Lower lobe of right lung (tissue), 2 donors: ENCODE measurements around the gene NCKAP5. TPM values are rescaled to one million over a fixed set of nuclear protein-coding genes. Genes with fewer than 3 reads are reported as not detected.

ENCODE experiments used
- ATAC-seq, 2 donors: fragments of 200-7000 bp; cut with Tn5 transposase; one replicate each; pipeline ENCODE4 v1.9.1; 2020 to 2022; ENCODE audit warnings: mild to moderate bottlenecking in 2 of 2, moderate library complexity in 2 of 2
- DNase-seq: peaks from one replicate; pipeline ENCODE4 v3.0.0-alpha.2; 2020
- H3K27ac ChIP-seq: fragments of 200-600 bp; one replicate; pipeline ENCODE4 v1.8.0; 2022
- H3K27me3 ChIP-seq: fragments of 200-600 bp; one replicate; pipeline ENCODE4 v1.8.0; 2022; ENCODE audit warnings: low read depth
- H3K36me3 ChIP-seq: fragments of 200-600 bp; one replicate; pipeline ENCODE4 v1.8.0; 2022; ENCODE audit warnings: mild to moderate bottlenecking
- H3K4me1 ChIP-seq: fragments of 200-600 bp; one replicate; pipeline ENCODE4 v1.8.0; 2022
- H3K4me3 ChIP-seq: fragments of 200-600 bp; one replicate; pipeline ENCODE4 v1.8.0; 2022; ENCODE audit warnings: mild to moderate bottlenecking
- H3K9me3 ChIP-seq: fragments of 200-600 bp; one replicate; pipeline ENCODE4 v1.8.0; 2022
- intact Hi-C: fragments of 100-400 bp; cut with DNase I; formaldehyde crosslinking; loops from one replicate; pipeline ENCODE4 v1.11.0; 2022
- total RNA-seq: library from RNA; stranded (reverse); fragmentation: NEBNext Ultra II Directional; extraction: Animal tissue kit (Norgen Biotek cat#: 25700); gene quantifications from one replicate; pipeline ENCODE4 v1.2.1, GENCODE V29; 2021
- TF ChIP-seq, protein P1 (sequence below): fragments of 200-600 bp; IDR thresholded peaks from one replicate; pipeline ENCODE4 v1.8.0; 2022; ENCODE audit warnings: antibody characterized with exemption, mild to moderate bottlenecking
- donor health status: DM: no; HTN: yes; CAD: no; lungs with severe emphysema.

The NCKAP5 gene
- total RNA-seq, 1 donor from 2014 or later = 34.6 TPM

DNA sequence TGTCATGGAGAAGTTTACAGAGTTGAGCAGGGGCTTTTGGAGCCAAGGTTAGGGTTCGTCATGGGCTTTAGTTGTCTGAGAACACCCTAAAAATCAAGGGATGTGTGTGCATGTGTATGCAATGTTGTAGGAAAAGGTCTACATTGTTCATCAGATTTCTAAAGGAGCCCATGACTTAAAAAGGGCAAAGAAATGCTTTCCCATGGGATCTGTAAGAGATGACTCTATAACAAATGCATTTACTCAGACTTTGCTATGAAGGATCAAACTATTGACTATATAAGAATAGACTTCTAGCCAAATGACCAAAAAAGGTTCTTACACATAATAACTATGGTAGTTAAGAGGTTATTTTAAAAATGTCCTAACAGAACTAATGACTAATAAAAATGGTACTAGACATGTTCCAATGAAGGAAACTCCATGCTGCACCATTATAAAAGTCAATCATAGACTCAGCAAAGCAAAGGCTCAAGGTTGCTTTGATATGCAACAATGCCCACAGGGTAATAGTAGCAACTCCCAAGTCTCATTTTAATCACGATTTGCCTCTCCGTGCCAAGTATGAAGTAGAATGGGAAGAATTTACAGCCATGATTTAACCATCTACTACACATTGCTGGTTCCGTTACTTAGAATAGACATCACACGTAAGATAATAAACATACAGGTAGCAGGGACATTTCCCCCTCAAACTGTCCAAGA is 158.5 kb downstream of the NCKAP5 start:
- TF ChIP-seq, protein P1, sequence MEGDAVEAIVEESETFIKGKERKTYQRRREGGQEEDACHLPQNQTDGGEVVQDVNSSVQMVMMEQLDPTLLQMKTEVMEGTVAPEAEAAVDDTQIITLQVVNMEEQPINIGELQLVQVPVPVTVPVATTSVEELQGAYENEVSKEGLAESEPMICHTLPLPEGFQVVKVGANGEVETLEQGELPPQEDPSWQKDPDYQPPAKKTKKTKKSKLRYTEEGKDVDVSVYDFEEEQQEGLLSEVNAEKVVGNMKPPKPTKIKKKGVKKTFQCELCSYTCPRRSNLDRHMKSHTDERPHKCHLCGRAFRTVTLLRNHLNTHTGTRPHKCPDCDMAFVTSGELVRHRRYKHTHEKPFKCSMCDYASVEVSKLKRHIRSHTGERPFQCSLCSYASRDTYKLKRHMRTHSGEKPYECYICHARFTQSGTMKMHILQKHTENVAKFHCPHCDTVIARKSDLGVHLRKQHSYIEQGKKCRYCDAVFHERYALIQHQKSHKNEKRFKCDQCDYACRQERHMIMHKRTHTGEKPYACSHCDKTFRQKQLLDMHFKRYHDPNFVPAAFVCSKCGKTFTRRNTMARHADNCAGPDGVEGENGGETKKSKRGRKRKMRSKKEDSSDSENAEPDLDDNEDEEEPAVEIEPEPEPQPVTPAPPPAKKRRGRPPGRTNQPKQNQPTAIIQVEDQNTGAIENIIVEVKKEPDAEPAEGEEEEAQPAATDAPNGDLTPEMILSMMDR = no peak
- Histone ChIP-seq H3K9me3 (no peaks in the 10 kb centered on the region), H3K27ac (no peak overlapping the region), H3K27me3 (no peaks in the 10 kb centered on the region), H3K4me1 (peaks cover 7% of the 10 kb centered on the region), H3K36me3 (no peaks in the 10 kb centered on the region), H3K4me3 (no peak overlapping the region)
- DNase-seq (no peak), ATAC-seq (no peak)
- intact Hi-C loops = no loop called here

DNA sequence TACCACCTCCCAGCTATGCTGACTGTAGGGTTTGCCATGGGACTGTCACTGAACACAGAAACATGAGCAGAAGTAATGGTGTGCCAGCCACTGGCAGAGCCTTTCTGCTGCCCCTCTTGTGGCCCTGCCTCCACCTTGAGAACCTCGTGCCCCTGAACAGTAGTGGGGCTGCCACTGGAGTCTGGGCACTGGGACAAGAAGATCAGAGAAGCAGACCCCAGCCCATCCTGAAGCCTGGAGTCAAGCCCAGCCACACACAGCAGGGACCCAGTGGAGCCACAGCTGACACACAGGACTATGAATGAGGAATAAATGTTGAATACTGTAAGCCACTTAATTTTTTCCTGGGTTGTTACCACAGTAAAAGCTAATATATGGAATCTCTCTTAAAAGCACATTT is 159.6 kb downstream of the NCKAP5 start:
- DNase-seq (no peak), ATAC-seq (no peak)
- Histone ChIP-seq H3K36me3 (no peaks in the 10 kb centered on the region), H3K4me1 (peaks cover 7% of the 10 kb centered on the region), H3K4me3 (no peak overlapping the region), H3K9me3 (no peaks in the 10 kb centered on the region), H3K27ac (no peak overlapping the region), H3K27me3 (no peaks in the 10 kb centered on the region)
- intact Hi-C loops = no loop called here
- TF ChIP-seq, protein P1 = no peak

DNA sequence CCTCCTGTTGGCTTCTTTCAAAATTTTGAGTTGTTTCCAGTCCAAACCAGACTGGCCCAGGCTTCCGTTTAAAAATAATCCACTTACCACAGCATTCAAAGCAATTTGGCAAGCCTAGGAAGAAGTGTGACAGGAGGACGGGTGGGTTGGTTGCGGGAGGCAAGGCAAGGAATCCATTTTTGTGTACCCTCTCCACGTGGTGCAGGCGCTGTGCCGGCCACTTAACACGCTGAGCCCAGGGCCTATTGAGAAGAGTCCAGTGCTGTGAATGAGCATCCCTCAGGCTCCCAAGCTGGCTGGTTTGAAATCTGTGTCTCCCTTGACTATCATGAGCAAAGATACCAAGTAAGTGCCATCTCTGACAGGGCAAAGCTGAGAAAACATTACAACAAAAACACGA is 160.9 kb downstream of the NCKAP5 start:
- peak in 1 of 2 donors; percentile 44 for ATAC-seq

DNA sequence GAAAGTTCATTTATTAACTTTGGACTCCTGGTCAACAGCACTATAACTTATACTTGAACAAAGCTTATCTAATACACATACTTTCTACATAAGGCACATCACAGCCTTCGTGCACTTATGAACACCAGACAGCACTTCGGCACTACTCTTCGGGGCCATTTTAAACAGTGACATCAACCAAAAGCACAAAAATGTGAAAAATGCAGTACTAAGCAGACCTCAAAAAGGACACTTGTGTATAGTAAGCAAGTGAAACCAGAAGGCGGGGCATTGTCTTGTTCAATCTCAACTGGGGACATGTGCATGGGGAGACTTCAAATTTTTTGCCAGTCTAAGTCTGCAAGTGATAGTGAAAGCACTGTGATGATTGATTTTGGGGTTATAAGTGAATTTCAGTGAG is 163.0 kb downstream of the NCKAP5 start:
- DNase-seq (no peak), ATAC-seq (peak; percentile 20 to 69)
- no peaks in the 10 kb centered on the region for H3K36me3 ChIP-seq
- H3K27me3 ChIP-seq = no peaks in the 10 kb centered on the region
- intact Hi-C loops = no loop called here
- H3K4me1 ChIP-seq = no peaks in the 10 kb centered on the region
- no peak overlapping the region for H3K27ac ChIP-seq
- H3K9me3 ChIP-seq = no peaks in the 10 kb centered on the region
- H3K4me3 ChIP-seq = no peak overlapping the region
- TF ChIP-seq, protein P1 = no peak

More for the DNA sequence above, 160.9 kb downstream of the NCKAP5 start:
- H3K36me3 ChIP-seq = no peaks in the 10 kb centered on the region
- no peak for DNase-seq
- H3K9me3 ChIP-seq = no peaks in the 10 kb centered on the region
- no peaks in the 10 kb centered on the region for H3K4me1 ChIP-seq
- intact Hi-C loops = no loop called here
- TF ChIP-seq, protein P1 = no peak
- H3K27me3 ChIP-seq = no peaks in the 10 kb centered on the region
- H3K4me3 ChIP-seq = no peak overlapping the region
- no peak overlapping the region for H3K27ac ChIP-seq

DNA sequence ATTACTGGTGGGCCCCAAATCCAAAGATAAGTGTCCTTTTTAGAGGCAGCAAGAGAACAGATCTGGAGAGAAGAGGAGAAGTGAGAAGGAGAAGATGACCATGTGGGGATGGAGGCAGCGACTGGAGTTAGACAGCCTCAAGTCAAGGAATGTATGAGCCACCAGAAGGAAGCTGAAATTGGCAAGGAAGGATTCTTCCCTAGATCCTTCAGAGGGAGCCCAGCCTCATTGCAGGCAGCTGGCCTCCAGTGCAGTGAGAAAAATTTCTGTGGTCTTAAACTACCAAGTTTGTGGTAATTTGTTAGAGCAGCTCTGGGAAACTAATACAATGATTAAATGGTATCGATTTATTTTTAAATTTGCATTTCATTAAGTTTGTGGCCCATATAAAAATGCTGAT is 167.9 kb downstream of the NCKAP5 start:
- no peaks in the 10 kb centered on the region for H3K9me3 ChIP-seq
- intact Hi-C loops = no loop called here
- no peak overlapping the region for H3K27ac ChIP-seq
- no peaks in the 10 kb centered on the region for H3K27me3 ChIP-seq
- DNase-seq (no peak), ATAC-seq (no peak)
- no peak overlapping the region for H3K4me3 ChIP-seq
- TF ChIP-seq, protein P1 = no peak
- no peaks in the 10 kb centered on the region for H3K4me1 ChIP-seq
- H3K36me3 ChIP-seq = no peaks in the 10 kb centered on the region
